Ishikawa (cell line): ENCODE measurements around the gene DUSP16.

Source experiments
- EP300 ChIP-seq: IDR thresholded peaks from 2 replicates; pipeline ENCODE4 v1.6.1; 2012; ENCODE audit warnings: borderline replicate concordance
- RAD21 ChIP-seq: IDR thresholded peaks from 2 replicates; pipeline ENCODE4 v1.6.1; 2012; ENCODE audit warnings: low read depth

DNA sequence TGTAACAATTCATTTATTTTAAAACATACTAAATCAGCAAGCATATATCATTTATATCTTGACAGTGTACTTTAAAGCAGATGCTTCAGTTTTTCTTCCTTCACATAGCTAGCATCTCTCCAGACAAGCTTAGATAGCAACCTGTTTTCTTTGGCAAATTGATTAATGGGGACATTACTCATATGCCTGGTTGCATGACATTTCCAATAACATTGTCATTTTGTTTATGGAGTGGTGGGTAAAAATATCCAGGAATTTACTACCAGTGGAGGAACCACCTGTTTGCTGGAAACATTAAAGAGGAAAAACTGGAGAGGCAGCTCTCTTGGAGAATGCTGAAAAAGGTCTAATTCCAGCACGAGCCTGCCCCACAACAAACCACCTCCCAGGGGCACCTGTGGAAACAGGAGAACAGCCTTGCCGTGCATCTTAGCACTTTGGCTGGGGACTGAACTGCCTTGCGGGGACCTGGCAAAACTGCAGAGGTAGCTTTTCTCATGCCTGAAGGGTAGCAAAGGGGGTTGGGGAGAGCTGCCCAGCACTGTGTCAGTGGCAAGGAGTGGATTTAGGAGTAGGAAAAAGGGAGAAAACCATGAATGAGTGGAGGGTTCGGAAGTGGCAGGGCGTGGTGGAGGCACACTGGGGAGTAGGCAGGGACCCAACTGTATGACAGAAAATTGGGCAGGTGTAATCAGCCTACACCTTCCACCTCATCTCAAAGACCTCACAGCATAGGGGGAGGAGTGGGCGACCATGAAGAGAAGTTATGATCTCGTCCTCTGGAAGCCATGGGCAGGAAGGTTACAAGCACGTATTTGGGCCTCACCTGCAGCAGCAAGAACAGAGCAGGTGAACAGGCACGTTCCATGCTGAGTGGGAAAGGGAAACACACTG, 37.3 kb upstream of the DUSP16 start:
- TF ChIP-seq EP300 (no peak), RAD21 (no peak)
